HG03378 (cell line): ENCODE data around the gene PTPRT.
"Not testable (repeated sequence)": the region's sequence is repeated elsewhere in the genome, so short reads cannot be mapped to it uniquely, and the experiment has no call there.

Source experiments
- ATAC-seq: cut with Tn5 transposase; IDR thresholded peaks from one replicate; pipeline ENCODE4 v1.9.1; 2021; ENCODE audit warnings: mild to moderate bottlenecking, moderate library complexity; ENCODE audit not compliant: unreplicated experiment

The PTPRT gene

GRCh38 chr20:42920776-42921175 is 268.9 kb downstream of the PTPRT start:
- ATAC-seq, result no peak

GRCh38 chr20:42919316-42919715 is 270.4 kb downstream of the PTPRT start:
- ATAC-seq, result no peak

GRCh38 chr20:42915081-42915480 is 274.6 kb downstream of the PTPRT start:
- no peak for ATAC-seq

DNA sequence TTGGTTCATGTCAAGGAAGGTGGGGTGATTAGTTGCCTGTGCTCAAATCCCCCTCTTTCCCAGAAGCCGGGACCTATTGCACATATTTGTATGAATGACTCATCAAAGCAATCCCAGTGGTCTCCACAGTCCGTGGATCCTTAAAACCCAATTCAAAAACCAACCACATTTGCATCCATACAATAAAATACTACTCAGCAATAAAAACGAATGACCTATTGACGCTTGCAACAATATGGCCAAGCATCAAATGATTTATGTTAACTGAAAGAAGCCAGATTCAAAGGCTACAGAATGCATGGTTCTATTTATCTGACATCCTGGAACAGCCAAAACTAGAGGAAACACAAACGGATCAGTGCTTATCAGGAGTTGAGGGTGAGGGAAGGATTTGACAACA is 275.4 kb downstream of the PTPRT start:
- ATAC-seq, result no peak

DNA sequence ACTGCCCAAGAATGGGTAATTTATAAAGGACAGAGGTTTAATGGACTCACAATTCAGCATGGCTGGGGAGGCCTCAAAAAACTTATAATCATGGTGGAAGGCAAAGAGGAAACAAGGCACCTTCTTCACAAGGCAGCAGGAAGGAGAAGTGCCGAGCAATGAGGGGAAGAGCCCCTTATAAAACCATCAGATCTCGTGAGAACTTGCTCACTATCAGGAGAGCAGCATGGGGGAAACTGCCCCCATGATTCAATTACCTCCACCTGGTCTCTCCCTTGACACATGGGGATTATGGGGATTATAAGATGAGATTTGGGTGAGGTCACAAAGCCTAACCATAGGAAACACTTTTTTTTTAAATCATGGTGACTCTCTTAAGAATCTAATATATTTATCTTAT is 278.9 kb downstream of the PTPRT start:
- ATAC-seq, result not testable (repeated sequence)

DNA sequence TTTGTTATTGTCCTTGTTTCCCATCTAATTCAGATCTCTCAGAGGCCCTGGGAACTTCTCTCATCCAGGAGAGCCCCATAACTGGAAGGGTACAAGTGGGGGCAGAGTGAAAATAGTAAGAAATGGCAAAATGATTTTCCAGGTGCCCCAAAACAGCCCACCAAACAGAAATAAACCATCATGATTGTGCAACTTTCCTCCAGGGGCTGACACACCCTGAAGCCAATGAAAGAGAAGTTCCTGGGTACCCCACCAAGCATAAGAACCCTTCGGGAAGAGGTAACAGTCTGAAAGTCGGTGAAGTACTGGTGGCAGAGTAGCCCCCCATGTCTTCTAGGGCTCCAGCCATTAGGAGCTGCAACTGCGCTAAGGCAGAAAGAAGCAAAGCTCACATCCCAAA is 282.0 kb downstream of the PTPRT start:
- ATAC-seq, result no peak

GRCh38 chr20:42906120-42906519 is 283.6 kb downstream of the PTPRT start:
- ATAC-seq, result no peak

DNA sequence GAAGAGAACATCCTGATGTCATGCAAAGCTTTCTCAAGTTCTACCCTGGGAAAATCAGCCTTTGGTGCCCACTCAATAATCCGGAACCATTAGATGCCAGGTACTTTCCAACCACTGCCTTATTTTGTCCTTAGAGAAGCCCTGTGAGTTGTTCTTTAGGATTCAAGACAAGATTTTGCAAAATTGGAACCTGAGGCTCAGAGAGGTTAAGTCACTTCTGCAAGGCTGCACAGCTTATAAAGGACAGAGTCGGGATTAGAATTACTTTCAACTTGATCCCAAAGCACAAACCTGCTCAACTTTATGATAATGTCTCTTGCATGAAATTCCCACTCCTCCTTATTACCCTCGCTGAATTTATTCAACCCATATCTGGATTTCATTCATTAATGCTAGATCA is 287.2 kb downstream of the PTPRT start:
- ATAC-seq, result no peak

DNA sequence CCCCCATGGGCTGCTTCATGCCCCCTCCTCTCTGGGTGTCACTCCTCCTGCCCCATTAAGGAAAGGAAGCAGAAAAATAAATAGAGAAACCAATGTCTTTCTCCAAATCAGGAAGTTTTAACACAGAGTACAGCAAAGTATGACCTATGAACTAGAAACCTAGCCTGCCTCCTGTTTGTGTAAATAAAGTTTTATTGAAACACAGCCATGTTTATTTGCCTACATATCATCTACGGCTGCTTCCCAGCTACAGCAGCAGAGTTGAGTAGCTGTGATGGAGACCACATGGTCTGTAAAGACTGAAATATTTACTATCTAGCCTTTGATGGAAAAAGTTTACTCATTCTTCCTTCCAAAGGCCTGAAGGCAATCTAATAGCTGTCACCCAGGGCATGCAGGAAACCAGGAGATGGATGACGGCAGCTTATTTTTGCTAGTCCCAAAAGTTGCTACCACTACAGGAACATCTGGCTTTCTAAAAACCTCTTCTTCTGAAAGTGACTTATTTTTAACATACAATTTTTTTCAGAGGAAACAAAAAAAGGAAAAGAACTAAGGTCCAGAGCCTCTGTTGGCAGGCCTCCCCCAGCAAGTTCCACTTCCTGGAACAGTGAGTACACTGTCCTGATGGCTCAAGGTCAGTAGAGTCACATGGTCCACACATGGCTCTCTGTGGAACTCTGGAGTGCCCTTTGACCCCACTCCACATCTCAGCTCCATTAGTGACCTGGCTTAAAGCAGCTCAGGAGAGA is 287.8 kb downstream of the PTPRT start:
- ATAC-seq, result no peak

DNA sequence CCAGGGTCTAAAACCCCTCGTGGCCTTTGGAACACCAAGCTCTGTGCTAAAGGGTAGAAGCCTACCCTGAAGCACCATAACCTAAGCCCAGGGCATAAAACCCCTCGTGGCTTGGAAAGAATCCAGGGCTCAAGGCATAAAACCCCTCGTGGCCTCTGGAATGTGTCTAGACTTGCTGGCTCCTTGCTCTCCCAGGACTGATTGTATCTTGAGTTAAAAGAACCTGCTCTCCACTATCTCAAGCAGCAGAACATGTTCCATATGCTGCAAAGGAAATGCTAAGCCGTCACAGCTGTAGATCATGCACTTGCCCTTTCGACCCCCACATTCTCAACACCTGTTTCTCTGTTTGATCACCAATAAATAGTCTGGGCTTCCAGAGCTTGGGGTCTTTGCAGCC is 288.9 kb downstream of the PTPRT start:
- ATAC-seq, result not testable (repeated sequence)

- no peak for ATAC-seq
These were observed 294.7 kb downstream of the PTPRT start for GRCh38 chr20:42895020-42895419.

GRCh38 chr20:42894483-42894882 is 295.2 kb downstream of the PTPRT start:
- ATAC-seq, result no peak

DNA sequence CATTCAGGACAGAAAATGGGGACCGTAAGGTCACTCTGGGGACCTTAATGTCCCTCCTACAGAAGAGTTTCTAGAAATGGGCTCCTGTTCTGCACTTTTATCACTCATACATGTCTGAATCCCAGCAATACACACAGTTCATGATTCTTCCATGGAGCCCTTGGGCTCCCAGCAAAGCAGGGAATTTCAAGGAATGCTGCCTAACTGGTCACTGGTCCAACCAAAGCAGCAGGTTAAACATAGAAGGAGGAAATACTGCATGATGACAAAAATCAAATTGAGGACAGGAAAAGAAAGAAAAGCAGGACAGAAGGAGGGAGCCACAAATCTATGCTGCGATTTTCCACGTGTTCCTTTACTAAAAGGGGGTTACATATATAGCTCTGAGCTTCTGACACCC is 300.2 kb downstream of the PTPRT start:
- no peak for ATAC-seq

- no peak for ATAC-seq
These were observed 302.4 kb downstream of the PTPRT start for GRCh38 chr20:42887281-42887680.

DNA sequence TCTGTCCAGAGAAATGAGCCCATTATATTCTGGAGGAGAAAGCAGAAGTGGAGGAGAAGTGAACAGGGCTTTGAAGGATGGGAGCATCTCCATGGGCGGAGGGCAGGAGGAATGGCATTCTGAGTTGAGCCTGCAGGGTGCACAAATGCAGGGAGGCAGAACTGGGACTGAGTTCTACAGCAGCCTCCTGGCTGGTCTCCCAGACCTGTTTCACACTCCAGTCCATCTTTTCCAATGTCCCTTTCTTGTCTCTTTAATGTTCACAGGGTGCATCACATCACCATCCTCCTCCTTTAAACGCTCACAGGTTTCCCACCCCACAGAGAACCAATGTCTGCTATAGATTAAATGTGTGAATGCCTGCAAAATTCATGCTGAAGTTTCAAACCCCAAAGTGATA is 302.9 kb downstream of the PTPRT start:
- ATAC-seq, result no peak

DNA sequence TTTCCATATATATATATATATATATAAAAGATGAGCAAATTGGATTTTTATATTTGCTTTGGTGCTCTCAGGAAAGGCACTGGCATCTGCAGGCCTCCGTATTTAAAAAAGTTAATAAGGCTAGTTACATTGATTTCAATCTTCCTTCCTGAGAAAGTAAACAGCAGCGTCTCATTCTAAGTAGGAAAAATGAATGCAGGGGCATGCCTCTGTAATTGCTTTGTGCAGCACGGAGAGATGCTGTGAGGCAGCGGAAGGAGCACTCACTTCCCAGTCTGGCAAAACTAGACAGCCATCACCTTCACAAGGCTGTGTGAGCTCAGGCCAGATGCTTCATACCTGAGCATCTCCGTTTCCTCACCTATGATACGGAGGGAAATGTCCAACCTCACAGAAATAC is 303.7 kb downstream of the PTPRT start:
- ATAC-seq, result no peak

DNA sequence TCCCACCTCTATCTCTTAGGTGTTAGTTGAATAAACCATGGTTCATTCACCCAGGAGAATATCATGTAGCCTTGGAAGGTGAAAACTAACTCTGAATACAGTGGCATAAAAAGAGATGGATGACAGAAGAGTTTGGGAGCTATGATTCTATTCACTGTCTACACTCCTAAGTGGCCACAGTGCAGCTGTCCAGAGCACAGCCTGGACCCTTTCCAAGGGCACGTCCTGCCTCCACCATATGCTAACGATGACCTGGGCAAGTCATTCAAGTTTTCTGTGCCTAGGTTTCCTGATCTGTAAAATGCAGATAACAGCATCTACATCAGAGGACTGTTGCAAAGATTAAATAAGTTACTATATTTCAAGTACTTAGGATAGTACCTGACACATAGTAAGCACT is 314.1 kb downstream of the PTPRT start:
- ATAC-seq, result no peak

DNA sequence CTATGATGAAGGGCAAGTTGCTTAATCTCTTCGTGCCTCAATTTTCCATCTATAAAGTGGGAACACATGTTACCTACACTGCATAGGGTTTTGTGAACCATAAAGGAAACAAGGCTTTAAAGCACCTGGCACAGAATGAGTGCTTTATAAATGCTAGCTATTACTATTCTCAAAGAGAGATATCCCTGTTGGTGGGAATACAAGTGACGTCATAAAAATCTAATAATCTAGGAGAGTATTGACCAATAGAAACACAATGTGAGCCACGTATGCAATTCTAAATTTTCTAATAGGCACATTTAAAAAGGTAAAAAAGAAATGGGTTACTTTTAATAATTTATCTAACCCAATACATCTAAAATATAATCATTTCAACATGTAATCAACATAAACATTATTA is 316.4 kb downstream of the PTPRT start:
- no peak for ATAC-seq

DNA sequence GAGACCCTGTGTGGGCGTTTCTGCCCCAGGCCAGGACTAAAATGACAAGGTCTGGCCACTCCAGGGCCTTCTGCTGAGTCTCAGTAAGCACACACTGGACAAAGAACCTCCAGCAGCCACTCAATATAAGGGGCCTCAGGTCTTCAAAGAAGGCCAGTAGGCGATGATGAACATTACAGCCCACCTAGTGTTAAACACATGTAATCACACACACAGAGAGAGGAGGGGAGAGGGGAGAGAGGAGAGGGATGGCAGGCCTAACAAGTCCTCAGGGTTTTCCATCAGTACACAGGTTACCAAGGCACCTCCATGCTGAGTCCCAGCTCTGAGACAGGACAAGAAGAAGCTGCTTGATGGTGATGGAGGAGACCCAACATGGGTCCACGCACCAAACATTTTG is 325.6 kb downstream of the PTPRT start:
- ATAC-seq, result no peak

- ATAC-seq, result no peak
These were observed 327.3 kb downstream of the PTPRT start for GRCh38 chr20:42862446-42862845.

DNA sequence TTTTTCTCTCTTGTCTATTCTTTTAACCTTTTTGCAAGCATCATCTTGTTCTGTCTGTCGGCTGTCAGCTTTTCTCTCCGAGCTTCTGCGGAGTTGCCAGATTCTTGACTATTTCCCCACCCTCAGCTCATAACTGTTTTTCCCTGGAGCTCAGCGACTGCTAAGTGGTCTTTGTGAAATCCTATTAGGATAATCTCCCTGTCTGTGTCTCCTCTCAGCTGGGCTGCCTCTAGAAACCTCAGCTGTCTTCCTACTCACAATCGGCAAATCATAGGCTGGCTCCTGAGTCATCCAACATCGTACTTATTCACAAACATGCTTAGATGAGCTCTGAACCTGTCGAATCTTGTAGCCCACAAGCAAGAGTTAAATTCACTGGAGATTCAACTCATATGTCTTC is 332.3 kb downstream of the PTPRT start:
- ATAC-seq, result no peak

- ATAC-seq, result no peak
These were observed 333.8 kb downstream of the PTPRT start for GRCh38 chr20:42855896-42856295.

- no peak for ATAC-seq
These were observed 337.0 kb downstream of the PTPRT start for GRCh38 chr20:42852691-42853090.
